Spleen (tissue), 7 donors: ENCODE results near the gene OR1I1.

Experiments
- POLR2AphosphoS5 ChIP-seq, 3 donors: sonication (generic); formaldehyde crosslinking; IDR thresholded peaks; one replicate each; pipeline ENCODE4 v1.5.1; 2017; ENCODE audit warnings: antibody characterized with exemption in 3 of 3
- TF ChIP-seq, protein P1 (sequence below), 11 experiments: fragments of 200-600 bp in 7 of 11; fragments of 450-650 bp in 4 of 11; sonication (generic) in 4 of 11; IDR thresholded peaks in 8 of 11; conservative IDR thresholded peaks in 3 of 11; 1 replicate in 7 of 11; 2 replicates in 4 of 11; pipeline versions ENCODE4 v1.4.0 to v1.8.0; 2016 to 2021; ENCODE audit warnings: antibody characterized with exemption in 11 of 11, inconsistent platforms in 4 of 11, mild to moderate bottlenecking in 1 of 11
- donor health status: DM: no; HTN: no; CAD: no; lungs with moderate emphysema.
- donor health status: DM: no; HTN: no; CAD: no.
- donor health status: DM: no; HTN: no; CAD: no.

DNA sequence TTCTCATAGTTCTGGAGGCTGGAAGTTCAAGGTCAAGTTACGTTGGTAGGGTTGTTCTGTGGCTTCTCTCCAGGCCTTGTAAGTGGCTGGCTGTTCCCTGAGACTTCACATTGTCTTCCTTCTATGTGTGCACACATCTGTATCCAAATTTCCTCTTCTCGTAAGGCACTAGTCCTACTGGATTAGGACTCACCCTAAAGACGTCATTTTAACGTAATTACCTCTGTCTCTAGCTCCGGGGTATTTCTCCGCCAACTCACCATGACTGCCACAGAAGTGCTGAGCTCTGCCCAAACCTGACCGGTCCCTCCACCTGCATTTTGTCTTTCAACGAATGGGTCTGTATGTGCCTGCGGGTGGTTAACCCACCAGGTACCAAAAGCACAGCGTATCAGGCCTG, 16.4 kb downstream of the OR1I1 start:
- TF ChIP-seq, protein P1, sequence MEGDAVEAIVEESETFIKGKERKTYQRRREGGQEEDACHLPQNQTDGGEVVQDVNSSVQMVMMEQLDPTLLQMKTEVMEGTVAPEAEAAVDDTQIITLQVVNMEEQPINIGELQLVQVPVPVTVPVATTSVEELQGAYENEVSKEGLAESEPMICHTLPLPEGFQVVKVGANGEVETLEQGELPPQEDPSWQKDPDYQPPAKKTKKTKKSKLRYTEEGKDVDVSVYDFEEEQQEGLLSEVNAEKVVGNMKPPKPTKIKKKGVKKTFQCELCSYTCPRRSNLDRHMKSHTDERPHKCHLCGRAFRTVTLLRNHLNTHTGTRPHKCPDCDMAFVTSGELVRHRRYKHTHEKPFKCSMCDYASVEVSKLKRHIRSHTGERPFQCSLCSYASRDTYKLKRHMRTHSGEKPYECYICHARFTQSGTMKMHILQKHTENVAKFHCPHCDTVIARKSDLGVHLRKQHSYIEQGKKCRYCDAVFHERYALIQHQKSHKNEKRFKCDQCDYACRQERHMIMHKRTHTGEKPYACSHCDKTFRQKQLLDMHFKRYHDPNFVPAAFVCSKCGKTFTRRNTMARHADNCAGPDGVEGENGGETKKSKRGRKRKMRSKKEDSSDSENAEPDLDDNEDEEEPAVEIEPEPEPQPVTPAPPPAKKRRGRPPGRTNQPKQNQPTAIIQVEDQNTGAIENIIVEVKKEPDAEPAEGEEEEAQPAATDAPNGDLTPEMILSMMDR (IDR thresholded peaks at IDR 0.05 in 8 of 11, conservative IDR thresholded peaks at IDR 0.05 in 3 of 11), result no peak
- no peak for TF ChIP-seq POLR2AphosphoS5 (IDR thresholded peaks at IDR 0.05)
